ENCODE data around the gene GCA. TPM values are rescaled to one million over a fixed set of nuclear protein-coding genes. Genes with fewer than 3 reads are reported as not detected.
A peak's percentile ranks its signal among the peaks of the same experiment; 100 is the strongest.

GCA gene
- total RNA-seq, 1 donor from 2014 or later: 92.6 TPM

DNA sequence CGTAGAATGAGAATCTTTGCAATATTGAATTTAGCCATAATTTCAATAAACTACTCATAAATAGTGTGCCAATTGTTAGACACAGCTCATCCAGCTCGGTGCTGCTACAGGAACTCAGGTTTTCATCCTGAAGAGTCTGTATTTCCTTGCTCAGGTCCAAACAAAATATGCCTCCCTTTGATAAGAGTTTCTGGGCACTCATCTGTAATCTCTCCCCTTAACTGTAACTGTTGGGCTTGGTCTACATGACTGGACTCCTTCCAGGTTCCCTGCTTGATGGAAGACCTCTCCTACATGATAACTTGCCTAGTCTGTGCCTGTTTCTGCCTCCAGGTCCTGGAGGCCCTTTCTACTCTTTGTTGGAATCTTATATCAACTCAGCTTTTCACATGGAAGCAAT, 57.9 kb downstream of the GCA start:
- Mint-ChIP-seq H3K4me1 (ENCODE audit: low read depth) (peaks cover 4% of the 10 kb centered on the region), H3K9me3 (ENCODE audit: low read depth) (no peaks in the 10 kb centered on the region), H3K27ac (peak overlapping the region; percentile 14), H3K36me3 (ENCODE audit: insufficient read depth) (peaks cover 1% of the 10 kb centered on the region), H3K4me3 (ENCODE audit: low read depth) (no peak overlapping the region), H3K27me3 (no peaks in the 10 kb centered on the region)
- DNase-seq (ENCODE audit: low spot score, unreplicated experiment): no peak
- TF ChIP-seq, protein P1, sequence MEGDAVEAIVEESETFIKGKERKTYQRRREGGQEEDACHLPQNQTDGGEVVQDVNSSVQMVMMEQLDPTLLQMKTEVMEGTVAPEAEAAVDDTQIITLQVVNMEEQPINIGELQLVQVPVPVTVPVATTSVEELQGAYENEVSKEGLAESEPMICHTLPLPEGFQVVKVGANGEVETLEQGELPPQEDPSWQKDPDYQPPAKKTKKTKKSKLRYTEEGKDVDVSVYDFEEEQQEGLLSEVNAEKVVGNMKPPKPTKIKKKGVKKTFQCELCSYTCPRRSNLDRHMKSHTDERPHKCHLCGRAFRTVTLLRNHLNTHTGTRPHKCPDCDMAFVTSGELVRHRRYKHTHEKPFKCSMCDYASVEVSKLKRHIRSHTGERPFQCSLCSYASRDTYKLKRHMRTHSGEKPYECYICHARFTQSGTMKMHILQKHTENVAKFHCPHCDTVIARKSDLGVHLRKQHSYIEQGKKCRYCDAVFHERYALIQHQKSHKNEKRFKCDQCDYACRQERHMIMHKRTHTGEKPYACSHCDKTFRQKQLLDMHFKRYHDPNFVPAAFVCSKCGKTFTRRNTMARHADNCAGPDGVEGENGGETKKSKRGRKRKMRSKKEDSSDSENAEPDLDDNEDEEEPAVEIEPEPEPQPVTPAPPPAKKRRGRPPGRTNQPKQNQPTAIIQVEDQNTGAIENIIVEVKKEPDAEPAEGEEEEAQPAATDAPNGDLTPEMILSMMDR (IDR thresholded peaks at IDR 0.05; ENCODE audit: unreplicated experiment): no peak

DNA sequence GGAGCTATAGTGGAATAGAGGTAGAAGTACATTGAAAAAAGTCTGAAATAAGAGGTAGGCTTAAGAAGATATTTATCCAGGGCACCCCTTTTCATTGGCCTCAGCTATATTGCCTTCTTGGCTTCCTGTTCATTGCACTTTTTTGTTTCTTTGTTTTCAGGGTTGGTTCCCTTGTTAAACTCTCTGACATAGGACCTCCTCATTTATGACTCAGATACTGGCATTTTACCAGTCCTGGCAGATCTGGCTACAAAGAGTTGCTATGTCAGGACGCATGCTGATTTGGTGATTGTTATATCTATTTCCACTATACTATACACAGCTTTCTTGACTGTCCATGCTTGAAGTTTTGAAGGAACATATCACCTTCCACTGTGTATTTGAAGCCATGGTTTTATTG, 60.0 kb downstream of the GCA start:
- Mint-ChIP-seq H3K36me3 (ENCODE audit: insufficient read depth) (peaks cover 3% of the 10 kb centered on the region), H3K4me1 (ENCODE audit: low read depth) (peaks cover 4% of the 10 kb centered on the region), H3K9me3 (ENCODE audit: low read depth) (no peaks in the 10 kb centered on the region), H3K27ac (no peak overlapping the region), H3K4me3 (ENCODE audit: low read depth) (no peak overlapping the region), H3K27me3 (no peaks in the 10 kb centered on the region)
- no peak for DNase-seq (ENCODE audit: low spot score, unreplicated experiment)
- TF ChIP-seq, protein P1 (IDR thresholded peaks at IDR 0.05; ENCODE audit: unreplicated experiment): no peak

Other genes starting within 250 kb of the GCA start
- gene GCG, start 191.9 kb upstream of the GCA start, total RNA-seq: 92.9 and 128 TPM in 2 replicates
- not detected in 2 replicates for gene FAP, start 100.7 kb upstream of the GCA start, total RNA-seq
- gene IFIH1, start 25.4 kb upstream of the GCA start, total RNA-seq: 6.6 and 6.8 TPM in 2 replicates

Data from progenitor cell of endocrine pancreas (in vitro differentiated cells).